ENCODE measurements around the gene KDF1. TPM values are rescaled to one million over a fixed set of nuclear protein-coding genes. Genes with fewer than 3 reads are reported as not detected.

Gene KDF1, protein sequence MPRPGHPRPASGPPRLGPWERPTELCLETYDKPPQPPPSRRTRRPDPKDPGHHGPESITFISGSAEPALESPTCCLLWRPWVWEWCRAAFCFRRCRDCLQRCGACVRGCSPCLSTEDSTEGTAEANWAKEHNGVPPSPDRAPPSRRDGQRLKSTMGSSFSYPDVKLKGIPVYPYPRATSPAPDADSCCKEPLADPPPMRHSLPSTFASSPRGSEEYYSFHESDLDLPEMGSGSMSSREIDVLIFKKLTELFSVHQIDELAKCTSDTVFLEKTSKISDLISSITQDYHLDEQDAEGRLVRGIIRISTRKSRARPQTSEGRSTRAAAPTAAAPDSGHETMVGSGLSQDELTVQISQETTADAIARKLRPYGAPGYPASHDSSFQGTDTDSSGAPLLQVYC
- total RNA-seq, result under 1 TPM in 4 of 10 donors, not detected in 6; 0.21 to 0.26 (median 0.24) TPM
- under 1 TPM in 1 of 2 donors, not detected in 1; 0.15 TPM for polyA plus RNA-seq
- long read RNA-seq, donor 1, result 0 reads
- long read RNA-seq, donor 2, result 0 reads
- long read RNA-seq, donor 3, result 0 reads

DNA sequence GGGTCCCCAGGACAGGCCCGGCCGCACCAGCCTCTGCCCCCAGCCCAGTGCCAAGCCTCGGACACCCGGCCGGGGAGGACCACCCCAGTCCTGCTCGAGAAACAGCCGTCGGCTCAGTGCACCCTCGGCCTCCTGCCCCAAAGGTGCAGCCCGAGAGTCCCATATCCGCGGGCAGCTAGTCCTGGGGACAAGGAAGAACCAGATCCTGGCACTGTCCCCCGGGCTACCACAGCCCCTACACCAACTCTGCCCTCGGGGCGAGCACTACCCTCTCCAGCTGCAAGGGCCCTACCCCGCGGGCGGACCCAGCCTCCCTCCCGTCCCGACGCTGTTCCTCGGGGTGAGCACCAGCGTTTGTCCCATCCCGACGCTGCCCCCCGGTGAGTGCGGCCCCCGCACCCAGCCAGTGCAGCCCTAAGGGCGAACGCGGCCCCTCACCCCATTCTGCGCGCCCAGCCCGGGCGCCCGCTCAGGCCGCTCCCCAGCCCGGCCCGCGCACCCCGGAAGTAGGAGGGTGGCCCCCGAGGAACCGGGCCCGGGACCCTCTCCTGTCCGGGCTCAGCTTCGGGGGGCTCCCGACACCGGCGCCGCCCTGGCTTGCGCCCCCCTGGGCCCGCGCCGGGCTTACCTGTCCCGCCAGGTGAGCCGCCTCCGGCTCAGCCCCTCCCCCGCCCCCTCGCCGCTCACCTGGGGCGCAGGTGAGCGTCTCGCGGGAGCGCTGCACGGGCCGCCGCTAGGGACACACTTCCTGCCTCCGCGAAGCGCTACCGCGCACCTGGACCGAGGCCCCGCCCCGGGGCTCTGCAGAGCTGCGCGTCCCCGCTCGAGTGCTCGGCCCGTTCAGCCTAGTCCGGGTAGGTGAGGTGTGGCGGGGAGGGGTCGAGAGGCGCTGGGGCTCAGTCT, at the start of gene KDF1:
KDF1 (minus strand) TSS at position 747 of the 903 bp plus-strand sequence. CDS start 8,088 bp downstream, outside the sequence.
- H3K4me1 ChIP-seq, result peaks cover 0 to 12% (median 10%) of the 10 kb centered on the region in 9 donors
- ATAC-seq, result peak in 5 of 8 donors; percentile 25 to 56 (median 35)
- 1 to 2% methylated on average over 78 to 86 of the region's 86 CpGs for WGBS, 2 donors
- DNase-seq, result no peak
- intact Hi-C loops (cut with DNase I), result loop anchor here in 2 of 10 donors (10.0 kb wide), 1 partner anchor 135 kb away; no protein-coding TSS in a partner anchor
- no peaks in the 10 kb centered on the region for H3K36me3 ChIP-seq
- peaks cover 14 to 66% (median 46%) of the 10 kb centered on the region in 7 donors for H3K27me3 ChIP-seq
- no peak within 1 kb of the TSS for H3K27ac ChIP-seq
- peaks cover 0 to 16% (median 0%) of the 10 kb centered on the region in 11 donors for H3K9me3 ChIP-seq
- H3K4me3 ChIP-seq, result peak within 1 kb of the TSS; percentile 10 to 57 (median 44)
- TF ChIP-seq, protein P1, sequence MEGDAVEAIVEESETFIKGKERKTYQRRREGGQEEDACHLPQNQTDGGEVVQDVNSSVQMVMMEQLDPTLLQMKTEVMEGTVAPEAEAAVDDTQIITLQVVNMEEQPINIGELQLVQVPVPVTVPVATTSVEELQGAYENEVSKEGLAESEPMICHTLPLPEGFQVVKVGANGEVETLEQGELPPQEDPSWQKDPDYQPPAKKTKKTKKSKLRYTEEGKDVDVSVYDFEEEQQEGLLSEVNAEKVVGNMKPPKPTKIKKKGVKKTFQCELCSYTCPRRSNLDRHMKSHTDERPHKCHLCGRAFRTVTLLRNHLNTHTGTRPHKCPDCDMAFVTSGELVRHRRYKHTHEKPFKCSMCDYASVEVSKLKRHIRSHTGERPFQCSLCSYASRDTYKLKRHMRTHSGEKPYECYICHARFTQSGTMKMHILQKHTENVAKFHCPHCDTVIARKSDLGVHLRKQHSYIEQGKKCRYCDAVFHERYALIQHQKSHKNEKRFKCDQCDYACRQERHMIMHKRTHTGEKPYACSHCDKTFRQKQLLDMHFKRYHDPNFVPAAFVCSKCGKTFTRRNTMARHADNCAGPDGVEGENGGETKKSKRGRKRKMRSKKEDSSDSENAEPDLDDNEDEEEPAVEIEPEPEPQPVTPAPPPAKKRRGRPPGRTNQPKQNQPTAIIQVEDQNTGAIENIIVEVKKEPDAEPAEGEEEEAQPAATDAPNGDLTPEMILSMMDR (IDR thresholded peaks at IDR 0.05), result peak in 1 of 9 donors; percentile 12

DNA sequence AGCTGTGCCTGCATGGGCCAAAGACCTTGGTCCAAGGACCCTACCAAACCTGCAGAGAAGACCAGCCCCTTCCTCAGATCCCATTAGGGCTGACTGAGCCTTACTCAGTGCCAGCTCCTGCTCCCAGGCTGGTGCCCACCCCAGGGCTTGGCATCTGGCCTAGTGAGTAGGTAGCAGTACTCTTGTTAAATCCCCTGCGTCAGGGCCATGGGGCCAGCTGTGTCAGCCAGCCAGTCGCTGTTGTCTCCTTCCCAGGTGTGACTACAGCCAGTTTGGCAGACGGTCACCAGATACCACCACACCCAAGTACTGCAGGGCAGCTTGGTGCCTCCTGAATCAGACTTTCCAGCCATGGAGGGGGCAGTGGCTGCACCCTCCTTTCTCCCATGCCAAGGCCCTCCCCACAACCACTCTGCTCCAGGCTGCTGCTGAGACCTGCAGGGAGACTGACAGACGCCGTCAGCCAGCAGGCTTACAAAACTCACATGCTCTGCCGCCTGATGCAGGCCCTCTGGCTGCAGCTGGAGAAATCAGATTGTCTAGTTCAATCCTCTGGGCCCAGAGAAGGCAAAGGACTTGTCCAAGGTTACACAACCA, 49.4 kb upstream of the KDF1 start:
- intact Hi-C loops (cut with DNase I), result no loop called here
- TF ChIP-seq, protein P1 (IDR thresholded peaks at IDR 0.05), result peak in 2 of 9 donors; percentile 27 to 31
- H3K27me3 ChIP-seq, result peaks cover 0 to 11% (median 0%) of the 10 kb centered on the region in 7 donors
- peak overlapping the region in 1 of 10 donors; percentile 45 for H3K4me3 ChIP-seq
- peaks cover 0 to 15% (median 0%) of the 10 kb centered on the region in 9 donors for H3K36me3 ChIP-seq
- peak in 6 of 8 donors; percentile 4 to 45 (median 37) for ATAC-seq
- H3K27ac ChIP-seq, result peak overlapping the region; percentile 8 to 84 (median 72)
- peaks cover 9 to 66% (median 30%) of the 10 kb centered on the region in 9 donors for H3K4me1 ChIP-seq
- 52 to 57% methylated on average over 6 of the region's 6 CpGs for WGBS, 2 donors
- peak; percentile 31 to 50 for DNase-seq
- no peaks in the 10 kb centered on the region for H3K9me3 ChIP-seq

GRCh38 chr1:27007909-27008582, 47.8 kb upstream of the KDF1 start:
- intact Hi-C loops (cut with DNase I), result no loop called here
- H3K4me1 ChIP-seq, result peaks cover 15 to 71% (median 37%) of the 10 kb centered on the region in 9 donors
- ATAC-seq, result no peak
- no peak overlapping the region for H3K4me3 ChIP-seq
- DNase-seq, result no peak
- peak overlapping the region in 4 of 10 donors; percentile 22 to 43 (median 34) for H3K27ac ChIP-seq
- WGBS, 2 donors, result 74 to 78% methylated on average over 9 of the region's 9 CpGs
- H3K36me3 ChIP-seq, result peaks cover 0 to 15% (median 0%) of the 10 kb centered on the region in 9 donors
- H3K9me3 ChIP-seq, result no peaks in the 10 kb centered on the region
- peaks cover 0 to 11% (median 0%) of the 10 kb centered on the region in 7 donors for H3K27me3 ChIP-seq
- TF ChIP-seq, protein P1 (IDR thresholded peaks at IDR 0.05), result no peak

Data from heart right ventricle (tissue), 16 donors.